HEK293T (cell line): ENCODE results near the gene MYLK2.

Experiments
- ELF4 ChIP-seq: fragments of 450-650 bp; IDR thresholded peaks from 2 replicates; pipeline ENCODE4 v1.6.1; 2017; ENCODE audit warnings: antibody characterized with exemption
- FOXK2 ChIP-seq: fragments of 450-650 bp; IDR thresholded peaks from 2 replicates; pipeline ENCODE4 v1.6.1; 2016; ENCODE audit warnings: mild to moderate bottlenecking

DNA sequence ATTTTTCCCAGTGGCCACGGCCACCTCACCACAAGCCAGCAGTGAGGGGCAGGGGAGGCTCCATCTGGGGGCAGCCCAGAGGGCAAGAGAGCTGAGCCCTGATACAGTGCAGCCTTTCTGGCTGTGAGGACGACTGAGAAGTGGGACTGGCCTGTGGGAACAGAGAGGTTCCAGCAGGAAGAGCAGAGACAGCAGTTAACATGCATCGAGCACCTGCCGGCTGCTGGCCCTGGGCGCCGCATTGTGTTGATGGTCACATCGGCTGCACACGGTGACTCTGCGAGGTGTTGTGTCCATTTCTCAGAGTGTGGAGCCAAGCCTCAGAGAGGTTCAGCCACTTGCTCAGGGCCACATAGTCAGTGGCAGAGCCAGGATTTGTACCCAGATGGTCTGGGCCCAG, 16.4 kb downstream of the MYLK2 start:
- no peak for TF ChIP-seq ELF4
- TF ChIP-seq FOXK2 = no peak
